Activated CD4-positive, alpha-beta T cell treated with anti-CD3 and anti-CD28 coated beads, Interleukin-2, amount 10 ng/mL, durations not matched to agents 7 days and 5 days (primary cell): ENCODE data around the gene PRAMEF8. TPM values are rescaled to one million over a fixed set of nuclear protein-coding genes. Genes with fewer than 3 reads are reported as not detected.
"Not testable (repeated sequence)": the region's sequence is repeated elsewhere in the genome, so short reads cannot be mapped to it uniquely, and the experiment has no call there.

ENCODE experiments used
- CTCF ChIA-PET: fragments of 350-600 bp; sonication (Branson Sonifier 250); formaldehyde crosslinking; loops from one replicate; lab custom pipeline; 2021; ENCODE audit warnings: antibody characterized with exemption; lab: Charles Lee
- POLR2A ChIA-PET: fragments of 350-600 bp; sonication (Branson Sonifier 250); formaldehyde crosslinking; loops from one replicate; lab custom pipeline; 2021; ENCODE audit warnings: antibody characterized with exemption; lab: Charles Lee
- DNase-seq: peaks from one replicate; pipeline ENCODE4 v3.0.0-alpha.2; 2020
- H3K27ac Mint-ChIP-seq: one replicate; pipeline ENCODE4 v1.8.0; 2021; ENCODE audit warnings: mild to moderate bottlenecking, moderate library complexity, mixed read lengths
- H3K27me3 Mint-ChIP-seq: one replicate; pipeline ENCODE4 v1.8.0; 2021; ENCODE audit warnings: mixed read lengths
- H3K36me3 Mint-ChIP-seq: one replicate; pipeline ENCODE4 v1.8.0; 2021; ENCODE audit warnings: low read depth, mixed read lengths
- H3K4me1 Mint-ChIP-seq: one replicate; pipeline ENCODE4 v1.8.0; 2021; ENCODE audit warnings: mixed read lengths
- H3K4me3 Mint-ChIP-seq: one replicate; pipeline ENCODE4 v1.8.0; 2021; ENCODE audit warnings: mild to moderate bottlenecking, moderate library complexity, mixed read lengths
- H3K9me3 Mint-ChIP-seq: one replicate; pipeline ENCODE4 v1.8.0; 2021; ENCODE audit warnings: mixed read lengths
- total RNA-seq, 2 experiments: library from RNA; stranded (reverse); gene quantifications; one replicate each; pipeline ENCODE4 v1.2.3, GENCODE V29; 2021

PRAMEF8 gene
- total RNA-seq = not detected

DNA sequence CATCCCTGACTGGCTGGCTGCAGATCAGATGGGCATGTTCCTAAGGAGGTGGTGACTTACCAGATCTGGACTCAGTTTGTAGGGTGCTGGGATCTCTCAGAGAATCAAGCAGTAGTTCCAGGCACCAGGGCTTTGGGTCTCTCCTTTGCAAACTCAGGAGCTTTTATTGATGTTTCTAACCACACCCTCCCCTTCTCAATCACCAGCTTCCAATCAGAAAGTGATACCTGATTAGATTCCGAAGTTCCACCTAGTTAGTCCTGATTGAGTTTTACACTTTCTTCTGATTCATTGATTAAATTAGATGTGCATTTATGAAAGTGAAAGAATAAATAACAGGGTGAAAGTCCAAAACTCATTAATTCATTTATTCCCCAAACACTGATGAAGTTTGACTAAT lies at the start of gene PRAMEF8:
PRAMEF8 (minus strand) TSS at position 101 of the 400 bp plus-strand sequence. CDS start 1,046 bp downstream, outside the sequence.
- H3K27ac Mint-ChIP-seq, H3K27me3 Mint-ChIP-seq, DNase-seq, POLR2A ChIA-PET, CTCF ChIA-PET, H3K36me3 Mint-ChIP-seq, H3K9me3 Mint-ChIP-seq, H3K4me3 Mint-ChIP-seq, H3K4me1 Mint-ChIP-seq: not testable (repeated sequence)

DNA sequence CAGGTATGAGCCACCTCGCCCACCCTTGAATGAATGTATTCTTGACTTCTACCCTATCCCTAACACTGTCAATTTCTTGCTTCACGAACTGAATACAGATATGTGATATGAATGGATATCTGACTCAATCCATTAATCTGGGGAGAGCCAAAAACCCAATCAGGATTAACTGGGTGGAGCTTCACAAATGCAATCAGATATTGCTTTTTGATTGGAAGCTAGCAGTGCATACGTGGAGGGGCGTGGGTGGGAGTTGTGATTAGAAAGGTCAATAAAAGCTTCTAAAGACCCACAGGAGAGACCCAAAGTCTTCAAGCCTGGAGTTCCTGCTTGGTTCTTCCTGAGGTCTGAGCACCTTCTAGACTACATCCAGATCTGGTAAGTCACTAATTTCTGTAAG lies 30.3 kb upstream of the PRAMEF8 start, which contains the start of gene PRAMEF15:
PRAMEF15 (plus strand) TSS at position 301 of the 400 bp plus-strand sequence. CDS start 2,827 bp downstream, outside the sequence.
- POLR2A ChIA-PET, H3K4me3 Mint-ChIP-seq: not testable (repeated sequence)

GRCh38 chr1:13303239-13303638 lies 18.3 kb upstream of the PRAMEF8 start, which contains the start of gene PRAMEF33:
PRAMEF33 (plus strand) TSS chr1:13303539; CDS start chr1:13305955, 2,416 bp downstream.
- POLR2A ChIA-PET, H3K27ac Mint-ChIP-seq, DNase-seq, H3K9me3 Mint-ChIP-seq, H3K36me3 Mint-ChIP-seq, H3K4me1 Mint-ChIP-seq, CTCF ChIA-PET, H3K4me3 Mint-ChIP-seq, H3K27me3 Mint-ChIP-seq: not testable (repeated sequence)

More for the DNA sequence above, 30.3 kb upstream of the PRAMEF8 start, which contains the start of gene PRAMEF15:
- DNase-seq, H3K9me3 Mint-ChIP-seq, CTCF ChIA-PET, H3K36me3 Mint-ChIP-seq, H3K4me1 Mint-ChIP-seq, H3K27me3 Mint-ChIP-seq, H3K27ac Mint-ChIP-seq: not testable (repeated sequence)

GRCh38 chr1:13302197-13302596 lies 17.3 kb upstream of the PRAMEF8 start:
- H3K36me3 Mint-ChIP-seq, H3K27me3 Mint-ChIP-seq, CTCF ChIA-PET, H3K27ac Mint-ChIP-seq, H3K4me3 Mint-ChIP-seq, POLR2A ChIA-PET, H3K9me3 Mint-ChIP-seq, DNase-seq, H3K4me1 Mint-ChIP-seq: not testable (repeated sequence)

DNA sequence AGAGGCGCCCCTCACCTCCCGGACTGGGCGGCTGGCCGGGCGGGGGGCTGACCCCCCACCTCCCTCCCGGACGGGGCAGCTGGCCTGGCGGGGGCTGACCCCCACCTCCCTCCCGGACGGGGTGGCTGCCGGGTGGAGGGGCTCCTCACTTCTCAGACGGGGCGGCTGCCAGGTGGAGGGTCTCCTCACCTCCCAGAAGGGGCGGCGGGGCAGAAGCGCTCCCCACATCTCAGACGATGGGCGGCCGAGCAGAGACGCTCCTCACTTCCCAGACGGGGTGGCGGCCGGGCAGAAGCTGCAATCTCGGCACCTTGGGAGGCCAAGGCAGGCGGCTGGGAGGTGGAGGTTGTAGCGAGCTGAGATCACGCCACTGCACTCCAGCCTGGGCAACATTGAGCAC lies 13.8 kb upstream of the PRAMEF8 start:
- H3K27me3 Mint-ChIP-seq, DNase-seq, CTCF ChIA-PET, POLR2A ChIA-PET, H3K9me3 Mint-ChIP-seq, H3K27ac Mint-ChIP-seq, H3K36me3 Mint-ChIP-seq, H3K4me3 Mint-ChIP-seq, H3K4me1 Mint-ChIP-seq: not testable (repeated sequence)

GRCh38 chr1:13297216-13297931 lies 12.4 kb upstream of the PRAMEF8 start:
- CTCF ChIA-PET, H3K36me3 Mint-ChIP-seq, H3K9me3 Mint-ChIP-seq, H3K4me3 Mint-ChIP-seq, H3K27ac Mint-ChIP-seq, H3K4me1 Mint-ChIP-seq, POLR2A ChIA-PET, H3K27me3 Mint-ChIP-seq, DNase-seq: not testable (repeated sequence)

DNA sequence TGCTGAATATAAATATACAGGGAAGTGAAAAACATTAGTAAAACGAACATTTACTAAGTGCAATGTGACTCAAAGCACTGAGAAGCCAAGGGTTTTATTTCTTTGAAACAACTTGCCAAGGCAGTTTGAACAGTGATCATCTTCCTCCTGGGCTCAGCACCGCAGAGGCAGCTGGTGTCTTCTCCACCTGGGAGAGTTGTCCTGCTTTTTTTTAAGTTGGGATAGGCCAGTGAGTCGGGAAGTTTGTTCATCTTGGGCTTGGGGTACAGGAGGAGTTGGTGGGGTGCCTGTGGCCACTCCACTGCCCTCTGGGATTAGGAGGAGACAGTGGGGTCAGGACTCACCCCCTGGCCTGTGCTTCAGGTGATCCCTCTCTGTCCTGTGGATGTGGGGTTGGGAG lies 4.1 kb upstream of the PRAMEF8 start:
- H3K27ac Mint-ChIP-seq, DNase-seq, H3K4me3 Mint-ChIP-seq, H3K36me3 Mint-ChIP-seq, POLR2A ChIA-PET, CTCF ChIA-PET, H3K27me3 Mint-ChIP-seq, H3K9me3 Mint-ChIP-seq, H3K4me1 Mint-ChIP-seq: not testable (repeated sequence)

- DNase-seq, POLR2A ChIA-PET, H3K27me3 Mint-ChIP-seq, H3K27ac Mint-ChIP-seq, H3K36me3 Mint-ChIP-seq, H3K4me1 Mint-ChIP-seq, CTCF ChIA-PET, H3K9me3 Mint-ChIP-seq, H3K4me3 Mint-ChIP-seq: not testable (repeated sequence)
These were observed 5.3 kb downstream of the PRAMEF8 start for GRCh38 chr1:13279617-13280016.

DNA sequence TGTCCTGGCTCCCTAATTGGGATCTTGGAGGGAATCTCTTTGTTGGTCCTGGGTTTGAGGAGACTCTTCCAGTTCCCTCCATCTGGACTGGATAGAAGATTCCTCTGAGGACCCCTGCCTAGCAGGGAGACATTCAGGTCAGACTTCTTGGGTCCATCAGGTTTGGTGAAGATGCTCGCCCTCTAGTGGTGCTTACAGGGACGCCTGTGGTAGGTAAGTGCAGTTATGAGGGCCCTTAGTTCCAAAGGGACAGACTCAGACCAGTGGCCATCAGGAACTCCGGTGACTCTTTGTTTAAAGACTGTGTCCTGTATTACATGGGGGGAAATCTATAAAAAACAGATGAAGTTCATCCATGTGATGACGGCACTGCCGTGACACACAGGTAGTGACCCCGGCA lies 7.9 kb downstream of the PRAMEF8 start:
- H3K9me3 Mint-ChIP-seq, CTCF ChIA-PET, H3K27ac Mint-ChIP-seq, POLR2A ChIA-PET, H3K4me1 Mint-ChIP-seq, DNase-seq, H3K27me3 Mint-ChIP-seq, H3K4me3 Mint-ChIP-seq, H3K36me3 Mint-ChIP-seq: not testable (repeated sequence)

- H3K4me3 Mint-ChIP-seq, H3K4me1 Mint-ChIP-seq, H3K27me3 Mint-ChIP-seq, H3K27ac Mint-ChIP-seq, H3K36me3 Mint-ChIP-seq, H3K9me3 Mint-ChIP-seq, DNase-seq, POLR2A ChIA-PET, CTCF ChIA-PET: not testable (repeated sequence)
These were observed 19.8 kb downstream of the PRAMEF8 start for GRCh38 chr1:13265124-13265523.

GRCh38 chr1:13253898-13254297 lies 31.0 kb downstream of the PRAMEF8 start, which contains the start of gene PRAMEF5:
PRAMEF5 (plus strand) TSS chr1:13254198; CDS start chr1:13259269, 5,071 bp downstream.
- POLR2A ChIA-PET, H3K4me1 Mint-ChIP-seq, H3K4me3 Mint-ChIP-seq, DNase-seq, CTCF ChIA-PET, H3K9me3 Mint-ChIP-seq, H3K36me3 Mint-ChIP-seq, H3K27ac Mint-ChIP-seq, H3K27me3 Mint-ChIP-seq: not testable (repeated sequence)

GRCh38 chr1:13247122-13247521 lies 37.8 kb downstream of the PRAMEF8 start:
- POLR2A ChIA-PET, H3K27me3 Mint-ChIP-seq, H3K9me3 Mint-ChIP-seq, DNase-seq, H3K4me1 Mint-ChIP-seq, H3K4me3 Mint-ChIP-seq, H3K27ac Mint-ChIP-seq, H3K36me3 Mint-ChIP-seq, CTCF ChIA-PET: not testable (repeated sequence)

GRCh38 chr1:13246554-13246871 lies 38.4 kb downstream of the PRAMEF8 start:
- DNase-seq, H3K4me1 Mint-ChIP-seq, H3K27me3 Mint-ChIP-seq, H3K9me3 Mint-ChIP-seq, POLR2A ChIA-PET, H3K4me3 Mint-ChIP-seq, CTCF ChIA-PET, H3K27ac Mint-ChIP-seq, H3K36me3 Mint-ChIP-seq: not testable (repeated sequence)
